NT2/D1 (cell line): ENCODE data around the gene CYP19A1.

Experiments
- DNase-seq: peaks from one replicate; pipeline ENCODE4 v3.0.0-alpha.2; 2011; ENCODE audit warnings: low read depth, low spot score
- H3K27me3 ChIP-seq: 2 replicates; pipeline ENCODE4 v1.6.0; 2011; ENCODE audit warnings: mild to moderate bottlenecking; ENCODE audit not compliant: insufficient read length, insufficient read depth
- H3K36me3 ChIP-seq: 2 replicates; pipeline ENCODE4 v1.6.1; 2011; ENCODE audit warnings: mild to moderate bottlenecking, low read length, mixed read lengths; ENCODE audit not compliant: insufficient read depth, insufficient read length
- H3K4me1 ChIP-seq: 2 replicates; pipeline ENCODE4 v1.5.1; 2011; ENCODE audit not compliant: insufficient read depth, insufficient read length
- H3K4me3 ChIP-seq: 2 replicates; pipeline ENCODE4 v1.5.1; 2011; ENCODE audit warnings: low read depth; ENCODE audit not compliant: insufficient read length
- H3K9ac ChIP-seq: 2 replicates; pipeline ENCODE4 v1.6.0; 2011; ENCODE audit warnings: low read depth; ENCODE audit not compliant: insufficient read length
- H3K9me3 ChIP-seq: 2 replicates; pipeline ENCODE4 v1.5.1; 2011; ENCODE audit warnings: mild to moderate bottlenecking, low read length; ENCODE audit not compliant: insufficient read depth
- SUZ12 ChIP-seq: IDR thresholded peaks from 2 replicates; pipeline ENCODE4 v1.6.1; 2011; ENCODE audit not compliant: insufficient read length, insufficient read depth; ENCODE audit errors: extremely low read depth
- YY1 ChIP-seq: IDR thresholded peaks from 2 replicates; pipeline ENCODE4 v1.6.1; 2011; ENCODE audit not compliant: insufficient read length, insufficient read depth
- ZNF274 ChIP-seq: IDR thresholded peaks from 2 replicates; pipeline ENCODE4 v1.6.1; 2011; ENCODE audit warnings: mild to moderate bottlenecking, low read depth, low read length

The CYP19A1 gene

GRCh38 chr15:51348688-51349087 is 10.3 kb upstream of the CYP19A1 start:
- TF ChIP-seq ZNF274 (no peak), YY1 (no peak), SUZ12 (no peak)
- H3K9me3 ChIP-seq = no peaks in the 10 kb centered on the region
- H3K27me3 ChIP-seq = peaks cover 16% of the 10 kb centered on the region
- H3K36me3 ChIP-seq = no peaks in the 10 kb centered on the region
- no peak overlapping the region for H3K4me3 ChIP-seq
- no peak for DNase-seq
- no peak overlapping the region for H3K9ac ChIP-seq
- no peaks in the 10 kb centered on the region for H3K4me1 ChIP-seq

- H3K9ac ChIP-seq = no peak overlapping the region
- no peak for DNase-seq
- H3K4me1 ChIP-seq = peaks cover 2% of the 10 kb centered on the region
- no peaks in the 10 kb centered on the region for H3K36me3 ChIP-seq
- no peak overlapping the region for H3K4me3 ChIP-seq
- TF ChIP-seq YY1 (no peak), ZNF274 (no peak), SUZ12 (no peak)
- peaks cover 41% of the 10 kb centered on the region for H3K27me3 ChIP-seq
- no peaks in the 10 kb centered on the region for H3K9me3 ChIP-seq
These were observed 7.7 kb upstream of the CYP19A1 start for GRCh38 chr15:51346136-51346535.

GRCh38 chr15:51343466-51343865 is 5.1 kb upstream of the CYP19A1 start:
- H3K4me1 ChIP-seq = peaks cover 2% of the 10 kb centered on the region
- TF ChIP-seq SUZ12 (no peak), YY1 (no peak), ZNF274 (no peak)
- peaks cover 58% of the 10 kb centered on the region for H3K27me3 ChIP-seq
- H3K9me3 ChIP-seq = no peaks in the 10 kb centered on the region
- no peak overlapping the region for H3K9ac ChIP-seq
- no peak for DNase-seq
- no peak overlapping the region for H3K4me3 ChIP-seq
- no peaks in the 10 kb centered on the region for H3K36me3 ChIP-seq

GRCh38 chr15:51342227-51342999 is 4.0 kb upstream of the CYP19A1 start:
- H3K4me1 ChIP-seq = peaks cover 2% of the 10 kb centered on the region
- no peak for TF ChIP-seq SUZ12
- no peak for TF ChIP-seq ZNF274
- peak overlapping the region; percentile 70 for H3K9ac ChIP-seq
- no peaks in the 10 kb centered on the region for H3K36me3 ChIP-seq
- H3K27me3 ChIP-seq = peaks cover 58% of the 10 kb centered on the region
- peak overlapping the region; percentile 54 for H3K4me3 ChIP-seq
- no peak for DNase-seq
- no peaks in the 10 kb centered on the region for H3K9me3 ChIP-seq

GRCh38 chr15:51341366-51342226 is 3.2 kb upstream of the CYP19A1 start, which contains the start of gene GLDN:
Gene GLDN, plus strand, starts transcription at chr15:51341655. Its CDS starts 30 bp downstream, at chr15:51341685.
- Histone ChIP-seq H3K9ac (peak within 1 kb of the TSS; percentile 70), H3K4me1 (peaks cover 2% of the 10 kb centered on the region), H3K36me3 (no peaks in the 10 kb centered on the region), H3K9me3 (no peaks in the 10 kb centered on the region), H3K27me3 (peaks cover 58% of the 10 kb centered on the region), H3K4me3 (peak within 1 kb of the TSS; percentile 54)
- TF ChIP-seq ZNF274 (no peak), YY1 (no peak), SUZ12 (no peak)
- peak; percentile 6 for DNase-seq

GRCh38 chr15:51335538-51336410 is 2.6 kb downstream of the CYP19A1 start:
- Histone ChIP-seq H3K9ac (no peak overlapping the region), H3K36me3 (no peaks in the 10 kb centered on the region), H3K4me1 (no peaks in the 10 kb centered on the region), H3K27me3 (peaks cover 14% of the 10 kb centered on the region), H3K9me3 (peaks cover 4% of the 10 kb centered on the region; the same call in 1 of the 2 replicates), H3K4me3 (no peak overlapping the region)
- DNase-seq = no peak
- TF ChIP-seq ZNF274 (no peak), SUZ12 (no peak), YY1 (no peak)
